ENCODE data around the gene EPHB3. TPM values are rescaled to one million over a fixed set of nuclear protein-coding genes. Genes with fewer than 3 reads are reported as not detected.

Gene EPHB3
- total RNA-seq, 1 donor from 2014 or later: 17.2 TPM

DNA sequence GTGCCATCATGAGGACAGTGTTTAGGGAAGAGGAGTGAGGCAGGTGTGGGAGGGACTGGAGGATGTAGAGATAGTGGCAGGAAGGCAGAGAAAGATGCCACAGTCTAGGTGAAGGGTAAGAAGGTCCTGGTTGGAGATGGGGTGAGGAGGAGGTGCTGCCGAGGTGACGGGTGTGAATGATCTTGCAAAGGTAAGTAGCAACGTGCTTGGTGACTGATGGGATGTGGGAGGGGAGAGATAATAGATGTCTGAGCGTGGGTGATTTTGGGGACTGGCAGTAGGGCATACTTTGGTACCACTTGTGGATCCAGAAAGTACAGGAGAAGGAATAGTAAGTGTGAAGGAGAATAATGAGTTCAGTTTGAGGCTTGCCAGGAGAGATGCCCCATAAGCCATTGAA, 27.2 kb downstream of the EPHB3 start:
- Mint-ChIP-seq H3K27ac (ENCODE audit: unreplicated experiment) (no peak overlapping the region), H3K4me1 (ENCODE audit: low read depth, unreplicated experiment) (peaks cover 25% of the 10 kb centered on the region), H3K4me3 (ENCODE audit: unreplicated experiment) (no peak overlapping the region), H3K36me3 (ENCODE audit: low read depth, unreplicated experiment) (no peaks in the 10 kb centered on the region), H3K27me3 (ENCODE audit: low read depth, unreplicated experiment) (no peaks in the 10 kb centered on the region), H3K9me3 (ENCODE audit: unreplicated experiment) (no peaks in the 10 kb centered on the region)
- Histone ChIP-seq H3K9me3 (ENCODE audit: insufficient read depth, low read depth, low read length) (no peaks in the 10 kb centered on the region), H3K9ac (ENCODE audit: low read length) (no peak overlapping the region), H3K4me2 (ENCODE audit: low read length) (no peak overlapping the region), H3K4me1 (ENCODE audit: insufficient read depth, low read length) (peaks cover 8% of the 10 kb centered on the region), H3K27ac (ENCODE audit: low read depth, low read length) (no peak overlapping the region), H3K27me3 (ENCODE audit: insufficient read depth, low read length) (no peaks in the 10 kb centered on the region), H4K20me1 (ENCODE audit: insufficient read depth, low read length) (no peaks in the 10 kb centered on the region), H3K79me2 (ENCODE audit: insufficient read depth, low read length) (no peaks in the 10 kb centered on the region), H3K4me3 (ENCODE audit: insufficient read depth, low read depth, low read length) (no peak overlapping the region), H3K36me3 (ENCODE audit: insufficient read depth, low read length) (no peaks in the 10 kb centered on the region), H2AFZ (ENCODE audit: low read depth, low read length) (no peak overlapping the region)
- FAIRE-seq: no peak
- no peak for DNase-seq (ENCODE audit: low read depth)
- TF ChIP-seq EZH2 (IDR thresholded peaks at IDR 0.05; ENCODE audit: insufficient read depth, low read length): no peak
- TF ChIP-seq, protein P1, sequence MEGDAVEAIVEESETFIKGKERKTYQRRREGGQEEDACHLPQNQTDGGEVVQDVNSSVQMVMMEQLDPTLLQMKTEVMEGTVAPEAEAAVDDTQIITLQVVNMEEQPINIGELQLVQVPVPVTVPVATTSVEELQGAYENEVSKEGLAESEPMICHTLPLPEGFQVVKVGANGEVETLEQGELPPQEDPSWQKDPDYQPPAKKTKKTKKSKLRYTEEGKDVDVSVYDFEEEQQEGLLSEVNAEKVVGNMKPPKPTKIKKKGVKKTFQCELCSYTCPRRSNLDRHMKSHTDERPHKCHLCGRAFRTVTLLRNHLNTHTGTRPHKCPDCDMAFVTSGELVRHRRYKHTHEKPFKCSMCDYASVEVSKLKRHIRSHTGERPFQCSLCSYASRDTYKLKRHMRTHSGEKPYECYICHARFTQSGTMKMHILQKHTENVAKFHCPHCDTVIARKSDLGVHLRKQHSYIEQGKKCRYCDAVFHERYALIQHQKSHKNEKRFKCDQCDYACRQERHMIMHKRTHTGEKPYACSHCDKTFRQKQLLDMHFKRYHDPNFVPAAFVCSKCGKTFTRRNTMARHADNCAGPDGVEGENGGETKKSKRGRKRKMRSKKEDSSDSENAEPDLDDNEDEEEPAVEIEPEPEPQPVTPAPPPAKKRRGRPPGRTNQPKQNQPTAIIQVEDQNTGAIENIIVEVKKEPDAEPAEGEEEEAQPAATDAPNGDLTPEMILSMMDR (IDR thresholded peaks at IDR 0.05; ENCODE audit: insufficient read depth, low read depth, low read length): no peak

DNA sequence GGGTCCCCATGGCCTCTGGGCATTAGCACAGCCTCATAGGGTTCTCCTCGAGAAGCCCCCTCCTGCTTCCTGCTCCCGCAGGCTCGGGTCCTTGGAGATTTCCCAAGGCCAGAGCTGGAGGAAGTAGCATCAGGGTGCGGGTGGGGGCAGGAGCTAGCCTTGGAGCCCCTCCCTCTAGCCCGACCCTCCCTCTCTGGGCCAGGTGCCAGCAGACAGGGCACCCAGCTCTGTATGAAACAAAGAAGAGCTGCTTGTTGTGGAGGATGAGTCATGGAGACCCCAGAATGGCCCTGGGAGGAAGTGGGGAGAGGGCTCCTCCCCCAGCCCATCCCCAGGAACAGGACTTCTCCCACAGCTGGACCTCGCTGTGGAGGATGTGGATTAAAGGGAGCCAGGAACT, 29.2 kb downstream of the EPHB3 start:
- Mint-ChIP-seq H3K9me3 (ENCODE audit: unreplicated experiment) (no peaks in the 10 kb centered on the region), H3K27me3 (ENCODE audit: low read depth, unreplicated experiment) (peaks cover 2% of the 10 kb centered on the region), H3K4me1 (ENCODE audit: low read depth, unreplicated experiment) (peaks cover 25% of the 10 kb centered on the region), H3K4me3 (ENCODE audit: unreplicated experiment) (no peak overlapping the region), H3K27ac (ENCODE audit: unreplicated experiment) (no peak overlapping the region), H3K36me3 (ENCODE audit: low read depth, unreplicated experiment) (no peaks in the 10 kb centered on the region)
- H2AFZ ChIP-seq (ENCODE audit: low read depth, low read length): peak overlapping the region; percentile 54
- no peaks in the 10 kb centered on the region for H3K79me2 ChIP-seq (ENCODE audit: insufficient read depth, low read length)
- no peaks in the 10 kb centered on the region for H3K27me3 ChIP-seq (ENCODE audit: insufficient read depth, low read length)
- H3K4me1 ChIP-seq (ENCODE audit: insufficient read depth, low read length): peaks cover 8% of the 10 kb centered on the region
- H4K20me1 ChIP-seq (ENCODE audit: insufficient read depth, low read length): no peaks in the 10 kb centered on the region
- TF ChIP-seq EZH2 (IDR thresholded peaks at IDR 0.05; ENCODE audit: insufficient read depth, low read length): no peak
- TF ChIP-seq, protein P1 (IDR thresholded peaks at IDR 0.05; ENCODE audit: insufficient read depth, low read depth, low read length): no peak
- no peak overlapping the region for H3K9ac ChIP-seq (ENCODE audit: low read length)
- H3K27ac ChIP-seq (ENCODE audit: low read depth, low read length): no peak overlapping the region
- peak overlapping the region; percentile 47 for H3K4me2 ChIP-seq (ENCODE audit: low read length)
- H3K36me3 ChIP-seq (ENCODE audit: insufficient read depth, low read length): no peaks in the 10 kb centered on the region
- H3K9me3 ChIP-seq (ENCODE audit: insufficient read depth, low read depth, low read length): no peaks in the 10 kb centered on the region
- DNase-seq (ENCODE audit: low read depth) (peak; percentile 38), FAIRE-seq (no peak)
- no peak overlapping the region for H3K4me3 ChIP-seq (ENCODE audit: insufficient read depth, low read depth, low read length)

DNA sequence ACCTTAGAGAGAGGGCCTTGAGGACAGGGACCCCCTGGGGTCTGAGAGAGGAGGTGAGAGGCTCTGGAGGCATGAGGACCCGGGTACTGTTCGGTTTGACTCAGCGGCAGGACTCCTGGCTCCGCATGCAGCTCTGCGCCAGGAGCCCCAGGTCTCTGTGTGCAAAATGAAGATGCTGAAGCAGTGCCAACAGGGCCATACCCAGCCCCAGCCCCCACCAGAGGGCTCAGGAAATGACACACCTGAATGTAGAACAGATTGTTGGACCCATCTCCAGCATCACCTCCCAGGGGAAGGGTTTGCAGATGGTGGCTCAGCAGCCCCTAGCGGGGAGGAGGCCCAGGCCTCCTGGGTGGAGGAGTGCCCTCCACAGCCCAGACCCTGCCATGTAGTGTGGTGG, 30.2 kb downstream of the EPHB3 start:
- Histone ChIP-seq H3K27ac (ENCODE audit: low read depth, low read length) (no peak overlapping the region), H3K36me3 (ENCODE audit: insufficient read depth, low read length) (no peaks in the 10 kb centered on the region), H3K27me3 (ENCODE audit: insufficient read depth, low read length) (no peaks in the 10 kb centered on the region), H3K9ac (ENCODE audit: low read length) (no peak overlapping the region), H3K9me3 (ENCODE audit: insufficient read depth, low read depth, low read length) (no peaks in the 10 kb centered on the region), H3K4me2 (ENCODE audit: low read length) (no peak overlapping the region), H3K79me2 (ENCODE audit: insufficient read depth, low read length) (no peaks in the 10 kb centered on the region), H3K4me1 (ENCODE audit: insufficient read depth, low read length) (peaks cover 8% of the 10 kb centered on the region), H4K20me1 (ENCODE audit: insufficient read depth, low read length) (no peaks in the 10 kb centered on the region), H3K4me3 (ENCODE audit: insufficient read depth, low read depth, low read length) (no peak overlapping the region), H2AFZ (ENCODE audit: low read depth, low read length) (no peak overlapping the region)
- H3K27me3 Mint-ChIP-seq (ENCODE audit: low read depth, unreplicated experiment): peaks cover 5% of the 10 kb centered on the region
- no peak overlapping the region for H3K27ac Mint-ChIP-seq (ENCODE audit: unreplicated experiment)
- no peak overlapping the region for H3K4me3 Mint-ChIP-seq (ENCODE audit: unreplicated experiment)
- TF ChIP-seq, protein P1 (IDR thresholded peaks at IDR 0.05; ENCODE audit: insufficient read depth, low read depth, low read length): no peak
- no peak for TF ChIP-seq EZH2 (IDR thresholded peaks at IDR 0.05; ENCODE audit: insufficient read depth, low read length)
- H3K4me1 Mint-ChIP-seq (ENCODE audit: low read depth, unreplicated experiment): peaks cover 25% of the 10 kb centered on the region
- no peak for FAIRE-seq
- H3K9me3 Mint-ChIP-seq (ENCODE audit: unreplicated experiment): no peaks in the 10 kb centered on the region
- DNase-seq (ENCODE audit: low read depth): no peak
- no peaks in the 10 kb centered on the region for H3K36me3 Mint-ChIP-seq (ENCODE audit: low read depth, unreplicated experiment)
